Natural killer cell treated with Interleukin-12 subunit alpha and Interleukin-12 subunit beta and Interleukin-15 and Interleukin-18, amount 100 ng/mL, for 72 hours (primary cell): ENCODE data around the gene OAS3. TPM values are rescaled to one million over a fixed set of nuclear protein-coding genes. Genes with fewer than 3 reads are reported as not detected.
A peak's percentile ranks its signal among the peaks of the same experiment; 100 is the strongest.
"Not testable (repeated sequence)": the region's sequence is repeated elsewhere in the genome, so short reads cannot be mapped to it uniquely, and the experiment has no call there.

Source experiments
- ATAC-seq, 2 donors: fragments of 150-1000 bp; cut with Tn5 transposase in 1 of 2; sonication (Bioruptor Pico), chemical (Tn5 transposase) in 1 of 2; 2 replicates each; pipeline ENCODE4 v1.10.0; 2021
- DNase-seq: peaks from one replicate; pipeline ENCODE4 v3.0.0; 2022; ENCODE audit warnings: low spot score
- H3K27ac Mint-ChIP-seq, 2 donors: 1 replicate in 1 of 2; 2 replicates in 1 of 2; pipeline ENCODE4 v1.8.0; 2022; ENCODE audit warnings: mixed read lengths in 2 of 2, mild to moderate bottlenecking in 1 of 2, moderate library complexity in 1 of 2
- H3K27me3 Mint-ChIP-seq, 2 donors: 1 replicate in 1 of 2; 2 replicates in 1 of 2; pipeline ENCODE4 v1.8.0; 2022; ENCODE audit warnings: mixed read lengths in 2 of 2
- H3K36me3 Mint-ChIP-seq: one replicate; pipeline ENCODE4 v1.8.0; 2022; ENCODE audit warnings: mixed read lengths
- H3K4me1 Mint-ChIP-seq, 2 donors: 1 replicate in 1 of 2; 2 replicates in 1 of 2; pipeline ENCODE4 v1.8.0; 2022; ENCODE audit warnings: low read depth in 2 of 2, mixed read lengths in 2 of 2, mild to moderate bottlenecking in 1 of 2
- H3K4me3 Mint-ChIP-seq: one replicate; pipeline ENCODE4 v1.8.0; 2022; ENCODE audit warnings: mixed read lengths
- H3K9me3 Mint-ChIP-seq: 2 replicates; pipeline ENCODE4 v1.8.0; 2022; ENCODE audit warnings: mixed read lengths
- total RNA-seq, 2 donors: library from RNA; stranded (reverse); gene quantifications; one replicate each; pipeline ENCODE4 v1.2.3, GENCODE V29; 2022

The OAS3 gene
- total RNA-seq, 2 donors from 2014 or later = 20.1 to 22.5 TPM

DNA sequence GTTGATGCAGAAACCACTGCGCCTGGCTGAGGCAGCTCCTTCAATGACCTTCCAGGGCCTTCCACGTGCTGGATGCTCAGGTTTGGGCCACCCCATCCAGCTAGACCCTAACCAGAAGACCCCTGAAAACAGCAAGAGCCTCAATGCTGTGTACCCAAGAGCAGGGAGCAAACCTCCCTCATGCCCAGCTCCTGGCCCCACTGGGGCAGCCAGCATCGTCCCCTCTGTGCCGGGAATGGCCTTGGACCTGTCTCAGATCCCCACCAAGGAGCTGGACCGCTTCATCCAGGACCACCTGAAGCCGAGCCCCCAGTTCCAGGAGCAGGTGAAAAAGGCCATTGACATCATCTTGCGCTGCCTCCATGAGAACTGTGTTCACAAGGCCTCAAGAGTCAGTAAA lies 10.5 kb downstream of the OAS3 start:
- Mint-ChIP-seq H3K4me1 (peaks cover 0 to 7% of the 10 kb centered on the region in 2 donors), H3K36me3 (peaks cover 27% of the 10 kb centered on the region), H3K27me3 (no peaks in the 10 kb centered on the region), H3K9me3 (peaks cover 3% of the 10 kb centered on the region), H3K27ac (no peak overlapping the region), H3K4me3 (no peak overlapping the region)
- ATAC-seq (no peak), DNase-seq (no peak)

DNA sequence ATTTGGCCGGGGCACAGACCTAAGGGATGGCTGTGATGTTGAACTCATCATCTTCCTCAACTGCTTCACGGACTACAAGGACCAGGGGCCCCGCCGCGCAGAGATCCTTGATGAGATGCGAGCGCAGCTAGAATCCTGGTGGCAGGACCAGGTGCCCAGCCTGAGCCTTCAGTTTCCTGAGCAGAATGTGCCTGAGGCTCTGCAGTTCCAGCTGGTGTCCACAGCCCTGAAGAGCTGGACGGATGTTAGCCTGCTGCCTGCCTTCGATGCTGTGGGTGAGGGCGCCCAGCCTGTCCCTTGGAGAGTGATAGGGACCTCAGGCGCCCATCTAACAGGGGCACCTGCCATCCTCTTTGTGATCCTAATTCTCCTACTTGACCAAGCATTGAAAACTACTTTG lies 12.4 kb downstream of the OAS3 start:
- Mint-ChIP-seq H3K9me3 (peaks cover 3% of the 10 kb centered on the region), H3K36me3 (peaks cover 19% of the 10 kb centered on the region), H3K27ac (no peak overlapping the region), H3K27me3 (no peaks in the 10 kb centered on the region), H3K4me1 (no peaks in the 10 kb centered on the region), H3K4me3 (no peak overlapping the region)
- ATAC-seq = no peak
- no peak for DNase-seq

DNA sequence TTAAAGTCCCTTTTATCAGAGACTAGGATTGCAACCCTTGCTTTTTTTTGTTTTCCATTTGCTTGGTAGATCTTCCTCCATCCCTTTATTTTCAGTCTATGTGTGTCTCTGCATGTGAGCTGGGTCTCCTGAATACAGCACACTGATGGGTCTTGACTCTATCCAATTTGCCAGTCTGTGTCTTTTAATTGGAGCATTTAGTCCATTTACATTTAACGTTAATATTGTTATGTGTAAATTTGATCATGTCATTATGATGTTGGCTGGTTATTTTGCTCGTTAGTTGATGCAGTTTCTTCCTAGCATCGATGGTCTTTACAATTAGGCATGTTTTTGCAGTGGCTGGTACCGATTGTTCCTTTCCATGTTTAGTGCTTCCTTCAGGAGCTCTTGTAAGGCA lies 18.9 kb downstream of the OAS3 start:
- H3K27ac Mint-ChIP-seq, H3K4me3 Mint-ChIP-seq, H3K27me3 Mint-ChIP-seq, H3K4me1 Mint-ChIP-seq, ATAC-seq, H3K9me3 Mint-ChIP-seq, DNase-seq: not testable (repeated sequence)
- peaks cover 47% of the 10 kb centered on the region for H3K36me3 Mint-ChIP-seq

DNA sequence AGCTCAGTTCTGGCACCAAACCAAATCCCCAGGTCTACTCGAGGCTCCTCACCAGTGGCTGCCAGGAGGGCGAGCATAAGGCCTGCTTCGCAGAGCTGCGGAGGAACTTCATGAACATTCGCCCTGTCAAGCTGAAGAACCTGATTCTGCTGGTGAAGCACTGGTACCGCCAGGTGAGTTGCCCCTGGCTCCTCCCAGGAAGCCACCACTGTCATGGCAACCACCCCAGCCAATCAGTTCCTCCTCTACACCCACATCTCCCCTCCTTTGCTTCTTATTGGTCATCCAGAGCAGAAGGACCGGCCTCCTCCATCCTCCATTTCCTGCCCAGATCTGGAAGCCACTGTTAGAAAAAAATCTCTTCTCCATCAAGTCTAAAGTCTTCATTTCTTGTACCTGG lies 22.8 kb downstream of the OAS3 start:
- no peak overlapping the region for H3K27ac Mint-ChIP-seq
- peaks cover 34% of the 10 kb centered on the region for H3K36me3 Mint-ChIP-seq
- no peaks in the 10 kb centered on the region for H3K27me3 Mint-ChIP-seq
- H3K9me3 Mint-ChIP-seq = no peaks in the 10 kb centered on the region
- no peak for DNase-seq
- H3K4me3 Mint-ChIP-seq = no peak overlapping the region
- H3K4me1 Mint-ChIP-seq = peaks cover 0 to 6% of the 10 kb centered on the region in 2 donors
- ATAC-seq = no peak

DNA sequence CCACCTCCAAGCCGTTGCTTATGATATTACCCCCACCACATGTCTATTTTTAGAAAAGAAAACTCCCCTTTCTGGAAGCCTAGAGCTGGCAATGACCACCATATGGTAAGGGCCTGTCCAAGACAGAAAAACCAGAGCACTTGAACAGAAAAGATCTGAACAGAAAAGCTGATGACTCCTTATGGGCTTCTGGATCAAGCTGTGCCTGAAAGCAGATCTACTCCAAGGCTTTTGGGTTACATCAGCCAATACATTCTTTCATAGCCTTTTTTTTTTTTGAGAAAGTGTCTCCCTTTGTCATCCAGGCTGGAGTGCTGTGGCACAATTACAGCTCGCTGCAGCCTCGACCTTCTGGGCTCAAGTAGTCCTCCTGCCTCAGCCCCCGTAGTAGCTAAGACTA lies 23.3 kb downstream of the OAS3 start:
- ATAC-seq (no peak), DNase-seq (no peak)
- no peaks in the 10 kb centered on the region for H3K27me3 Mint-ChIP-seq
- H3K4me3 Mint-ChIP-seq = no peak overlapping the region
- H3K27ac Mint-ChIP-seq = no peak overlapping the region
- H3K9me3 Mint-ChIP-seq = no peaks in the 10 kb centered on the region
- peaks cover 29% of the 10 kb centered on the region for H3K36me3 Mint-ChIP-seq
- peaks cover 0 to 4% of the 10 kb centered on the region in 2 donors for H3K4me1 Mint-ChIP-seq

DNA sequence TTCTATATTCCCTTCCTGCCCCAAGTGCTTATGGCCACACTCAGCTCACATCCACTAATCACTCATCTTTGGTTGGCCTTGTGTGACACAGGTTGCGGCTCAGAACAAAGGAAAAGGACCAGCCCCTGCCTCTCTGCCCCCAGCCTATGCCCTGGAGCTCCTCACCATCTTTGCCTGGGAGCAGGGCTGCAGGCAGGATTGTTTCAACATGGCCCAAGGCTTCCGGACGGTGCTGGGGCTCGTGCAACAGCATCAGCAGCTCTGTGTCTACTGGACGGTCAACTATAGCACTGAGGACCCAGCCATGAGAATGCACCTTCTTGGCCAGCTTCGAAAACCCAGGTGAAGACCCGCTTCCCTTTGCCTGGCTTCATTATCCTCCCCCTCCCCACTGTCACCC lies 24.3 kb downstream of the OAS3 start:
- no peak for ATAC-seq
- no peak overlapping the region for H3K27ac Mint-ChIP-seq
- H3K9me3 Mint-ChIP-seq = no peaks in the 10 kb centered on the region
- no peak overlapping the region for H3K4me3 Mint-ChIP-seq
- peaks cover 0 to 4% of the 10 kb centered on the region in 2 donors for H3K4me1 Mint-ChIP-seq
- H3K36me3 Mint-ChIP-seq = peaks cover 23% of the 10 kb centered on the region
- no peaks in the 10 kb centered on the region for H3K27me3 Mint-ChIP-seq
- DNase-seq = no peak

DNA sequence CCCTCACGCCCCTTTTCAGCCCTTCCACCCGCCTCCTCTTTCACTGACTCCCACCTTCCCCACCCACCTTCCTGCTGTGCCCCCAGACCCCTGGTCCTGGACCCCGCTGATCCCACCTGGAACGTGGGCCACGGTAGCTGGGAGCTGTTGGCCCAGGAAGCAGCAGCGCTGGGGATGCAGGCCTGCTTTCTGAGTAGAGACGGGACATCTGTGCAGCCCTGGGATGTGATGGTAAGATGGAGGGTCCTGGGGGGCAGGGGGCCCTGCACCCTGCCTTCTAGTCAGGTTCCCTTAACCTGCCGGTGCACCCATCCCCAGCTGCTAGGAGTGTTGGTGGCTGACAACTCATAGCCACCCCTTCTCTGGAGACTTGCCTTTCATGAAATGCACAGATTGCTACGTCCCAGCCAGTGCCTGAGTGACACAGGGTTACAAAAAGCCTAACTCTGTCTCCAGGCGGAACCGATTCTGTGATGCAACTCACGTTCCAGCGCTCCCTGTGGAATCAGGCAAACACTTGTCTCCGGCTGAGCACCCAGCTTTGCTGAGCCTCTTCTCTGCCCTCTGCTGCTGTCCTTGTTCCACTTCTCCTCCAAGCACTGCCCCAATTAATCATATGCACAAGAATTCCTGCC lies 25.1 kb downstream of the OAS3 start:
- H3K27ac Mint-ChIP-seq = no peak overlapping the region

DNA sequence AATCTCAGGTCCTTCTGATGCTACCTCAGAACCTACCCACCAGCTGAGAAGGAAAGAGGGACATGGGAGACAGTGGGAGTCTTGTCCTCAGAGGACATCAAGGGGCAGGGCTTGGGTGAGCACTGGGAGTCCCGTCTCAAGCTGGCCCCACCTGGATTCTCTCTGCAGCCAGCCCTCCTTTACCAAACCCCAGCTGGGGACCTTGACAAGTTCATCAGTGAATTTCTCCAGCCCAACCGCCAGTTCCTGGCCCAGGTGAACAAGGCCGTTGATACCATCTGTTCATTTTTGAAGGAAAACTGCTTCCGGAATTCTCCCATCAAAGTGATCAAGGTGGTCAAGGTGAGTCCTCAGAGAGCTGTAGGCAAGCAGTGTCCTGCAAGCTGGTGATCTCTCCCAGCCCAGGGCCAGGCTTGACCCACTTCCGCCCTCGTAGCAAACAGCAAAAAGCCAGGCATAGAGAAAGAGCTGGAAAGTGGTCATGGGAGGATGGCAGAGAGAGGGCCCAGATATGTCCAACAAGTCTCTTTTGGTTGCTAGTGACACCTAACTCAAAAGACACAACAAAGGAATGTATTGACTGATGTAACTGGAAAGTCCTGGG lies 25.9 kb downstream of the OAS3 start:
- no peak for DNase-seq
- no peaks in the 10 kb centered on the region for H3K27me3 Mint-ChIP-seq
- H3K4me3 Mint-ChIP-seq = no peak overlapping the region
- H3K9me3 Mint-ChIP-seq = no peaks in the 10 kb centered on the region
- no peak overlapping the region for H3K27ac Mint-ChIP-seq
- H3K4me1 Mint-ChIP-seq = peaks cover 0 to 4% of the 10 kb centered on the region in 2 donors
- ATAC-seq = no peak
- H3K36me3 Mint-ChIP-seq = peaks cover 16% of the 10 kb centered on the region

More for the DNA sequence above, 25.1 kb downstream of the OAS3 start:
- ATAC-seq (no peak), DNase-seq (no peak)
- no peaks in the 10 kb centered on the region for H3K9me3 Mint-ChIP-seq
- H3K4me3 Mint-ChIP-seq = no peak overlapping the region
- peaks cover 16% of the 10 kb centered on the region for H3K36me3 Mint-ChIP-seq
- peaks cover 0 to 4% of the 10 kb centered on the region in 2 donors for H3K4me1 Mint-ChIP-seq
- no peaks in the 10 kb centered on the region for H3K27me3 Mint-ChIP-seq

DNA sequence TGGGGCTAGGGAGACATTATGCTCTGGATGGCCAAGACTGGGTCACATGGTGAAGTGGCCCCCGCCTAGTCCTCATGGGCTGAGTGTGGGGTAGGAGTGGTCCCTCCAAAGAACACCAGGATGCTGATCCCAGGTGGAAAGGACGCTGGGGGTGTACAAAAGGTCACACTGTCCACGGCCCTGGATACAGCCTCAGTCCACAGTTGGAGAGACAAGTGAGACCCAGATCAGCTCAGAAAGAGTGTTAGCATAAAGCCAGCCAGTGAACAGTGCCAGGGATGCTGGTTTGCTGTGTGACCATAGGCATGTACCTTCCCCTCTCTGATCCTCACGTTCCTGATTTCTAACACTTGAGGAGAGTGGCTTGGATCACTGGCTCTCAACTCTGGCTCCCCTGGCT lies 26.6 kb downstream of the OAS3 start:
- H3K9me3 Mint-ChIP-seq = no peaks in the 10 kb centered on the region
- ATAC-seq = peak in 1 of 2 donors; percentile 24
- H3K27ac Mint-ChIP-seq = no peak overlapping the region
- H3K4me3 Mint-ChIP-seq = no peak overlapping the region
- peaks cover 0 to 4% of the 10 kb centered on the region in 2 donors for H3K4me1 Mint-ChIP-seq
- DNase-seq = no peak
- peaks cover 8% of the 10 kb centered on the region for H3K36me3 Mint-ChIP-seq
- no peaks in the 10 kb centered on the region for H3K27me3 Mint-ChIP-seq

DNA sequence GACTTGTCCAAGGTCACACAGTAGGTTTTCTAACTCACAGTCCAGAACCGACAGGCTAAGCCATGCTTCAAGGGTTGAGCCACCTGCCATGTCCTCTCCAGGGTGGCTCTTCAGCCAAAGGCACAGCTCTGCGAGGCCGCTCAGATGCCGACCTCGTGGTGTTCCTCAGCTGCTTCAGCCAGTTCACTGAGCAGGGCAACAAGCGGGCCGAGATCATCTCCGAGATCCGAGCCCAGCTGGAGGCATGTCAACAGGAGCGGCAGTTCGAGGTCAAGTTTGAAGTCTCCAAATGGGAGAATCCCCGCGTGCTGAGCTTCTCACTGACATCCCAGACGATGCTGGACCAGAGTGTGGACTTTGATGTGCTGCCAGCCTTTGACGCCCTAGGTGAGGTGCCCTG lies 27.4 kb downstream of the OAS3 start:
- Mint-ChIP-seq H3K9me3 (no peaks in the 10 kb centered on the region), H3K36me3 (peaks cover 7% of the 10 kb centered on the region), H3K4me3 (no peak overlapping the region), H3K4me1 (peaks cover 0 to 4% of the 10 kb centered on the region in 2 donors), H3K27ac (no peak overlapping the region), H3K27me3 (no peaks in the 10 kb centered on the region)
- ATAC-seq (no peak), DNase-seq (no peak)

DNA sequence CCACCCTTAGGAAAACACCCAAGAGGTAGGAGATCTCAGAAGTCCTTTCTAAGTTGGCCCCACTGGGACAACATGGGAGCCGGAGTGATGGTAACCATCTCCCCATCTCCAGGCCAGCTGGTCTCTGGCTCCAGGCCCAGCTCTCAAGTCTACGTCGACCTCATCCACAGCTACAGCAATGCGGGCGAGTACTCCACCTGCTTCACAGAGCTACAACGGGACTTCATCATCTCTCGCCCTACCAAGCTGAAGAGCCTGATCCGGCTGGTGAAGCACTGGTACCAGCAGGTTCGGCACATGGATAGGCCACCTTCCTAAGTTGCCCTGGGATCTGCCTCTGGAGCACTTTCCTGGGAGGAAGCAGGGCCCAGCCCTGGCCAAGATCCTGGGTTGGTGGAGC lies 29.0 kb downstream of the OAS3 start:
- Mint-ChIP-seq H3K27me3 (no peaks in the 10 kb centered on the region), H3K9me3 (no peaks in the 10 kb centered on the region), H3K36me3 (no peaks in the 10 kb centered on the region), H3K4me1 (no peaks in the 10 kb centered on the region), H3K4me3 (no peak overlapping the region), H3K27ac (no peak overlapping the region)
- ATAC-seq (no peak), DNase-seq (no peak)

DNA sequence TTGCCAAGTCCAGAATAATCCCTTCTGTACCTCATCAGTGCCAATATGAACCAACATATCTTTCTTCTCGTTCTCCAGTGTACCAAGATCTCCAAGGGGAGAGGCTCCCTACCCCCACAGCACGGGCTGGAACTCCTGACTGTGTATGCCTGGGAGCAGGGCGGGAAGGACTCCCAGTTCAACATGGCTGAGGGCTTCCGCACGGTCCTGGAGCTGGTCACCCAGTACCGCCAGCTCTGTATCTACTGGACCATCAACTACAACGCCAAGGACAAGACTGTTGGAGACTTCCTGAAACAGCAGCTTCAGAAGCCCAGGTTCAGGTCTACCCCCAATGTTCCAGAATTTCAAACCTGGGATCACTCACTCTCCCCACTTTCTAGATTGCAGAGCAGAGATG lies 29.6 kb downstream of the OAS3 start:
- Mint-ChIP-seq H3K36me3 (no peaks in the 10 kb centered on the region), H3K27ac (no peak overlapping the region), H3K4me1 (no peaks in the 10 kb centered on the region), H3K27me3 (no peaks in the 10 kb centered on the region), H3K4me3 (no peak overlapping the region), H3K9me3 (no peaks in the 10 kb centered on the region)
- ATAC-seq (no peak), DNase-seq (no peak)

DNA sequence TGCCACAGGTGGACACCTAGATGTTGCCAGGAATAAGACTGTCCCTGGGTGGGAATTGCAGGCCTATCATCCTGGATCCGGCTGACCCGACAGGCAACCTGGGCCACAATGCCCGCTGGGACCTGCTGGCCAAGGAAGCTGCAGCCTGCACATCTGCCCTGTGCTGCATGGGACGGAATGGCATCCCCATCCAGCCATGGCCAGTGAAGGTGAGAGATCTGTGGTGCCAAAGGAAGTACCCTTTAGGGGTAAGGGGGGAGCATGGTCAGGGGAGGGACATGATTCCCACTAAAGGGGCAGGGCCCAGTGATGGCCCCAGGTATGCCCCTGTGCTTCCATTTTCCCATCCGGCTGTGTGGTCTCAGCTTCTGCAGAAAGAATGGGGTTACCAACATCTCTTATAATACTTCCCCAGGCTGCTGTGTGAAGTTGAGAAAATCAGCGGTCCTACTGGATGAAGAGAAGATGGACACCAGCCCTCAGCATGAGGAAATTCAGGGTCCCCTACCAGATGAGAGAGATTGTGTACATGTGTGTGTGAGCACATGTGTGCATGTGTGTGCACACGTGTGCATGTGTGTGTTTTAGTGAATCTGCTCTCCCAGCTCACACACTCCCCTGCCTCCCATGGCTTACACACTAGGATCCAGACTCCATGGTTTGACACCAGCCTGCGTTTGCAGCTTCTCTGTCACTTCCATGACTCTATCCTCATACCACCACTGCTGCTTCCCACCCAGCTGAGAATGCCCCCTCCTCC lies 31.5 kb downstream of the OAS3 start:
- H3K27ac Mint-ChIP-seq = no peak overlapping the region
- no peaks in the 10 kb centered on the region for H3K27me3 Mint-ChIP-seq
- DNase-seq = no peak
- no peak for ATAC-seq
- no peaks in the 10 kb centered on the region for H3K36me3 Mint-ChIP-seq
- H3K4me3 Mint-ChIP-seq = no peak overlapping the region
- no peaks in the 10 kb centered on the region for H3K9me3 Mint-ChIP-seq
- no peaks in the 10 kb centered on the region for H3K4me1 Mint-ChIP-seq

DNA sequence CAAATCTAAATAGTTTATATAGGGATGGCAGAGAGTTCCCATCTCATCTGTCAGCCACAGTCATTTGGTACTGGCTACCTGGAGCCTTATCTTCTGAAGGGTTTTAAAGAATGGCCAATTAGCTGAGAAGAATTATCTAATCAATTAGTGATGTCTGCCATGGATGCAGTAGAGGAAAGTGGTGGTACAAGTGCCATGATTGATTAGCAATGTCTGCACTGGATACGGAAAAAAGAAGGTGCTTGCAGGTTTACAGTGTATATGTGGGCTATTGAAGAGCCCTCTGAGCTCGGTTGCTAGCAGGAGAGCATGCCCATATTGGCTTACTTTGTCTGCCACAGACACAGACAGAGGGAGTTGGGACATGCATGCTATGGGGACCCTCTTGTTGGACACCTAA lies 32.1 kb downstream of the OAS3 start:
- Mint-ChIP-seq H3K36me3 (no peaks in the 10 kb centered on the region), H3K9me3 (no peaks in the 10 kb centered on the region)

More for the DNA sequence above, 32.1 kb downstream of the OAS3 start:
- no peak overlapping the region for H3K27ac Mint-ChIP-seq
- no peak for ATAC-seq
- no peak overlapping the region for H3K4me3 Mint-ChIP-seq
- no peaks in the 10 kb centered on the region for H3K27me3 Mint-ChIP-seq
- no peak for DNase-seq
- H3K4me1 Mint-ChIP-seq = no peaks in the 10 kb centered on the region
